Measurements from ENCODE around the gene KMO.

GRCh38 chr1:241555526-241555925 is 23.3 kb downstream of the KMO start:
- no peak for TF ChIP-seq EZH2 (IDR thresholded peaks at IDR 0.05; ENCODE audit: insufficient read depth, low read length)
- no peak for TF ChIP-seq CTCF (IDR thresholded peaks at IDR 0.05; ENCODE audit: insufficient read depth, low read depth, low read length)

Measured in astrocyte (in vitro differentiated cells and primary cell).